ENCODE measurements around the gene ZNF473. TPM values are rescaled to one million over a fixed set of nuclear protein-coding genes. Genes with fewer than 3 reads are reported as not detected.

Gene ZNF473
- total RNA-seq, 1 experiment from 2014 or later, result 10.0 TPM

DNA sequence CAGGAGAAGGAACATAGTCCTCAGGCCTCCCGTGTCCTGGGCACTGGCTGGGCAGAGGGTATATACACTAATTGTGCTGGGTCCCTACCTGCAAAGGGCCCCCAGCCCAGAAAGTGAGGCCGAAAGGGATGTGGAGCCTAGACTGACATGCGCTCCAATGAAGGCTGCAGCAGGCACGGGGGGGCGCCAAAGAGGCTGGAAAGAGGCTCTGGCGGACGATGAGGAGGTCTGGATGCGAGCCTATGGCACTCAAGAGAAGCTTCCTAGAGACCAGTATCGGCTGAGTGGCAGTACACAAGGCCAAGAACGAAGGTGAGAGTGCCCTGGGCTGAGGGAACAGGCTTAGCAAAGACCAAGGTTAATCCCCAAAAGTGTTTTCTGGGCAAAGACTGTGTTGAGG, 17.3 kb upstream of the ZNF473 start:
- Mint-ChIP-seq H3K9me3 (no peaks in the 10 kb centered on the region), H3K4me3 (no peak overlapping the region), H3K36me3 (peaks cover 16% of the 10 kb centered on the region), H3K27ac (no peak overlapping the region), H3K4me1 (no peaks in the 10 kb centered on the region), H3K27me3 (ENCODE audit: low read depth) (no peaks in the 10 kb centered on the region)
- ChIA-PET CTCF (interaction anchor here (0.6 to 1.3 kb wide), 20 partner anchors 9 to 716 kb away, joined by 3 to 16 read pairs (median 4); partner anchors contain the start of genes NUP62, VRK3 and ZNF473), POLR2A (no interaction called here)
- DNase-seq (ENCODE audit: low spot score) (peak; percentile 80), ATAC-seq (peak; percentile 95)
- TF ChIP-seq TCF7 (CRISPR knock-in tag; IDR thresholded peaks at IDR 0.05; ENCODE audit: low read depth) (0 out of 2 replicates have a peak, but pooled peaks have one; percentile 34), TEAD4 (CRISPR knock-in tag; IDR thresholded peaks at IDR 0.05) (no peak), ZNF671 (CRISPR knock-in tag; IDR thresholded peaks at IDR 0.05) (no peak)

GRCh38 chr19:50016225-50016807, 9.5 kb upstream of the ZNF473 start:
- H3K4me3 Mint-ChIP-seq, result no peak overlapping the region
- TF ChIP-seq, protein P1, sequence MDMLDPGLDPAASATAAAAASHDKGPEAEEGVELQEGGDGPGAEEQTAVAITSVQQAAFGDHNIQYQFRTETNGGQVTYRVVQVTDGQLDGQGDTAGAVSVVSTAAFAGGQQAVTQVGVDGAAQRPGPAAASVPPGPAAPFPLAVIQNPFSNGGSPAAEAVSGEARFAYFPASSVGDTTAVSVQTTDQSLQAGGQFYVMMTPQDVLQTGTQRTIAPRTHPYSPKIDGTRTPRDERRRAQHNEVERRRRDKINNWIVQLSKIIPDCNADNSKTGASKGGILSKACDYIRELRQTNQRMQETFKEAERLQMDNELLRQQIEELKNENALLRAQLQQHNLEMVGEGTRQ (CRISPR knock-in tag; IDR thresholded peaks at IDR 0.05), result peak; percentile 28; the same call in 1 of the 2 replicates
- TF ChIP-seq, protein P2, sequence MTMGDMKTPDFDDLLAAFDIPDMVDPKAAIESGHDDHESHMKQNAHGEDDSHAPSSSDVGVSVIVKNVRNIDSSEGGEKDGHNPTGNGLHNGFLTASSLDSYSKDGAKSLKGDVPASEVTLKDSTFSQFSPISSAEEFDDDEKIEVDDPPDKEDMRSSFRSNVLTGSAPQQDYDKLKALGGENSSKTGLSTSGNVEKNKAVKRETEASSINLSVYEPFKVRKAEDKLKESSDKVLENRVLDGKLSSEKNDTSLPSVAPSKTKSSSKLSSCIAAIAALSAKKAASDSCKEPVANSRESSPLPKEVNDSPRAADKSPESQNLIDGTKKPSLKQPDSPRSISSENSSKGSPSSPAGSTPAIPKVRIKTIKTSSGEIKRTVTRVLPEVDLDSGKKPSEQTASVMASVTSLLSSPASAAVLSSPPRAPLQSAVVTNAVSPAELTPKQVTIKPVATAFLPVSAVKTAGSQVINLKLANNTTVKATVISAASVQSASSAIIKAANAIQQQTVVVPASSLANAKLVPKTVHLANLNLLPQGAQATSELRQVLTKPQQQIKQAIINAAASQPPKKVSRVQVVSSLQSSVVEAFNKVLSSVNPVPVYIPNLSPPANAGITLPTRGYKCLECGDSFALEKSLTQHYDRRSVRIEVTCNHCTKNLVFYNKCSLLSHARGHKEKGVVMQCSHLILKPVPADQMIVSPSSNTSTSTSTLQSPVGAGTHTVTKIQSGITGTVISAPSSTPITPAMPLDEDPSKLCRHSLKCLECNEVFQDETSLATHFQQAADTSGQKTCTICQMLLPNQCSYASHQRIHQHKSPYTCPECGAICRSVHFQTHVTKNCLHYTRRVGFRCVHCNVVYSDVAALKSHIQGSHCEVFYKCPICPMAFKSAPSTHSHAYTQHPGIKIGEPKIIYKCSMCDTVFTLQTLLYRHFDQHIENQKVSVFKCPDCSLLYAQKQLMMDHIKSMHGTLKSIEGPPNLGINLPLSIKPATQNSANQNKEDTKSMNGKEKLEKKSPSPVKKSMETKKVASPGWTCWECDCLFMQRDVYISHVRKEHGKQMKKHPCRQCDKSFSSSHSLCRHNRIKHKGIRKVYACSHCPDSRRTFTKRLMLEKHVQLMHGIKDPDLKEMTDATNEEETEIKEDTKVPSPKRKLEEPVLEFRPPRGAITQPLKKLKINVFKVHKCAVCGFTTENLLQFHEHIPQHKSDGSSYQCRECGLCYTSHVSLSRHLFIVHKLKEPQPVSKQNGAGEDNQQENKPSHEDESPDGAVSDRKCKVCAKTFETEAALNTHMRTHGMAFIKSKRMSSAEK (CRISPR knock-in tag; IDR thresholded peaks at IDR 0.05; ENCODE audit: borderline replicate concordance), result no peak
- TF ChIP-seq, protein P3, sequence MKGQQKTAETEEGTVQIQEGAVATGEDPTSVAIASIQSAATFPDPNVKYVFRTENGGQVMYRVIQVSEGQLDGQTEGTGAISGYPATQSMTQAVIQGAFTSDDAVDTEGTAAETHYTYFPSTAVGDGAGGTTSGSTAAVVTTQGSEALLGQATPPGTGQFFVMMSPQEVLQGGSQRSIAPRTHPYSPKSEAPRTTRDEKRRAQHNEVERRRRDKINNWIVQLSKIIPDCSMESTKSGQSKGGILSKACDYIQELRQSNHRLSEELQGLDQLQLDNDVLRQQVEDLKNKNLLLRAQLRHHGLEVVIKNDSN (CRISPR knock-in tag; IDR thresholded peaks at IDR 0.05), result peak; percentile 32; the same call in 1 of the 2 replicates
- TF ChIP-seq ERG (CRISPR knock-in tag; IDR thresholded peaks at IDR 0.05) (no peak), TEAD4 (CRISPR knock-in tag; IDR thresholded peaks at IDR 0.05) (no peak)
- H3K4me1 Mint-ChIP-seq, result no peaks in the 10 kb centered on the region
- H3K9me3 Mint-ChIP-seq, result peaks cover 6% of the 10 kb centered on the region
- DNase-seq (ENCODE audit: low spot score) (no peak), ATAC-seq (no peak)
- ChIA-PET POLR2A (no interaction called here), CTCF (no interaction called here)
- peaks cover 47% of the 10 kb centered on the region for H3K36me3 Mint-ChIP-seq
- H3K27ac Mint-ChIP-seq, result no peak overlapping the region
- H3K27me3 Mint-ChIP-seq (ENCODE audit: low read depth), result no peaks in the 10 kb centered on the region

DNA sequence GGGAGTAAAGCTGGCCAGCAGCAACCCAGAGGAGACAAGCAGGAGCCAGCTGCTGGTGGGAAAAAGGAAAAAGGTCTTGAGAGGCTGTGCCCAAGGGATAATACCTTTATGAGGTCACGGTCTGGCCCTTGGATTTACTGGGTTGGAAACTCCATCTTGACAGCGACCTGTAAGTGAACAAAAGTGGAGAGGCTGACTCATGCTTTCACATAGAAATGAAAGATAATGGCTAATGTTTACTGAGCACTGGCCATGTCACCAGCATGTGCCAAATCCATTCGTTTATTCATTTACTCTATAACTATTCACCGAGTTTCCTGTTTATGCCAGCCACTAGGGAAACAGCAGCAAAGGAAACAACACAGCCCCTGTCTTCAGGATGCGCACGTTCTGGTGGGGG, 5.3 kb upstream of the ZNF473 start:
- Mint-ChIP-seq H3K27ac (no peak overlapping the region), H3K9me3 (peaks cover 6% of the 10 kb centered on the region), H3K36me3 (peaks cover 23% of the 10 kb centered on the region), H3K4me1 (peaks cover 4% of the 10 kb centered on the region), H3K4me3 (no peak overlapping the region), H3K27me3 (ENCODE audit: low read depth) (peaks cover 3% of the 10 kb centered on the region; the same call in 1 of the 2 replicates)
- DNase-seq (ENCODE audit: low spot score) (no peak), ATAC-seq (no peak)
- ChIA-PET POLR2A (no interaction called here), CTCF (no interaction called here)
- no peak for TF ChIP-seq NR1H2 (CRISPR knock-in tag; IDR thresholded peaks at IDR 0.05)
- no peak for TF ChIP-seq ARID4B (CRISPR knock-in tag; IDR thresholded peaks at IDR 0.05; ENCODE audit: borderline replicate concordance)
- TF ChIP-seq, protein P4, sequence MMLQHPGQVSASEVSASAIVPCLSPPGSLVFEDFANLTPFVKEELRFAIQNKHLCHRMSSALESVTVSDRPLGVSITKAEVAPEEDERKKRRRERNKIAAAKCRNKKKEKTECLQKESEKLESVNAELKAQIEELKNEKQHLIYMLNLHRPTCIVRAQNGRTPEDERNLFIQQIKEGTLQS (CRISPR knock-in tag; conservative IDR thresholded peaks at IDR 0.05), result no peak
- TF ChIP-seq NFATC4 (CRISPR knock-in tag; IDR thresholded peaks at IDR 0.05), result no peak
- TF ChIP-seq ZNF416 (CRISPR knock-in tag; IDR thresholded peaks at IDR 0.05), result no peak
- TF ChIP-seq ZNF423 (CRISPR knock-in tag; IDR thresholded peaks at IDR 0.05), result no peak
- no peak for TF ChIP-seq E2F1 (CRISPR knock-in tag; IDR thresholded peaks at IDR 0.05)
- TF ChIP-seq RORB (CRISPR knock-in tag; IDR thresholded peaks at IDR 0.05), result no peak
- TF ChIP-seq, protein P5, sequence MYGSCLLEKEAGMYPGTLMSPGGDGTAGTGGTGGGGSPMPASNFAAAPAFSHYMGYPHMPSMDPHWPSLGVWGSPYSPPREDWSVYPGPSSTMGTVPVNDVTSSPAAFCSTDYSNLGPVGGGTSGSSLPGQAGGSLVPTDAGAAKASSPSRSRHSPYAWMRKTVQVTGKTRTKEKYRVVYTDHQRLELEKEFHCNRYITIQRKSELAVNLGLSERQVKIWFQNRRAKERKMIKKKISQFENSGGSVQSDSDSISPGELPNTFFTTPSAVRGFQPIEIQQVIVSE (CRISPR knock-in tag; IDR thresholded peaks at IDR 0.05; ENCODE audit: borderline replicate concordance), result no peak
- no peak for TF ChIP-seq OVOL2 (CRISPR knock-in tag; IDR thresholded peaks at IDR 0.05; ENCODE audit: borderline replicate concordance)
- no peak for TF ChIP-seq JAZF1 (CRISPR knock-in tag; IDR thresholded peaks at IDR 0.05)

All from WTC11 (cell line).